Naive thymus-derived CD8-positive, alpha-beta T cell (primary cell): ENCODE measurements around the gene PLEKHA5. TPM values are rescaled to one million over a fixed set of nuclear protein-coding genes. Genes with fewer than 3 reads are reported as not detected.
A peak's percentile ranks its signal among the peaks of the same experiment; 100 is the strongest.

ENCODE experiments used
- ATAC-seq, 2 donors: fragments of 150-1000 bp; cut with Tn5 transposase in 1 of 2; sonication (Bioruptor Pico), chemical (Tn5 transposase) in 1 of 2; 1 replicate in 1 of 2; 2 replicates in 1 of 2; pipeline ENCODE4 v1.10.0; 2021; ENCODE audit warnings: mild to moderate bottlenecking in 2 of 2, moderate library complexity in 2 of 2
- POLR2A ChIA-PET: fragments of 350-600 bp; sonication (Branson Sonifier 250); formaldehyde crosslinking; loops from one replicate; lab custom pipeline; 2021; ENCODE audit warnings: antibody characterized with exemption; lab: Charles Lee
- DNase-seq, 10 donors: peaks; one replicate each; pipeline versions ENCODE4 v3.0.0 to v3.0.0-alpha.2; 2020 to 2022
- H3K27ac Mint-ChIP-seq, 10 donors: one replicate each; pipeline ENCODE4 v1.8.0; 2020 to 2022; ENCODE audit warnings: mild to moderate bottlenecking in 10 of 10, mixed read lengths in 10 of 10, moderate library complexity in 4 of 10, inconsistent platforms in 1 of 10
- H3K27me3 Mint-ChIP-seq, 5 donors: one replicate each; pipeline ENCODE4 v1.8.0; 2021 to 2022; ENCODE audit warnings: mixed read lengths in 5 of 5
- H3K36me3 Mint-ChIP-seq, 3 donors: one replicate each; pipeline ENCODE4 v1.8.0; 2020 to 2022; ENCODE audit warnings: mixed read lengths in 3 of 3, mild to moderate bottlenecking in 2 of 3, inconsistent platforms in 1 of 3
- H3K4me1 Mint-ChIP-seq, 4 donors: one replicate each; pipeline ENCODE4 v1.8.0; 2021 to 2022; ENCODE audit warnings: mixed read lengths in 4 of 4
- H3K4me3 Mint-ChIP-seq, 10 donors: one replicate each; pipeline ENCODE4 v1.8.0; 2020 to 2022; ENCODE audit warnings: mild to moderate bottlenecking in 10 of 10, mixed read lengths in 10 of 10, moderate library complexity in 6 of 10, inconsistent platforms in 1 of 10
- H3K9me3 Mint-ChIP-seq, 9 donors: one replicate each; pipeline ENCODE4 v1.8.0; 2020 to 2022; ENCODE audit warnings: mixed read lengths in 9 of 9, mild to moderate bottlenecking in 3 of 9, inconsistent platforms in 1 of 9, moderate library complexity in 1 of 9
- polyA plus RNA-seq, 3 donors: library from polyadenylated mRNA; unstranded; fragments of 300-500 nt; fragmentation: Illumina TruSeq; gene quantifications; one replicate each; pipeline ENCODE4 v1.2.3, GENCODE V29; 2021
- total RNA-seq, 8 experiments: library from RNA in 2 of 8; stranded (reverse) in 2 of 8; gene quantifications; one replicate each; pipeline ENCODE4 v1.2.3 and lab custom pipeline; 2021 to 2026

PLEKHA5 gene
- total and polyA plus RNA-seq, 5 experiments from 2014 or later = 0.37 to 2.7 (median 0.61) TPM

GRCh38 chr12:19234171-19234704 is 104.7 kb downstream of the PLEKHA5 start:
- Mint-ChIP-seq H3K27ac (no peak overlapping the region), H3K9me3 (peaks cover 0 to 3% (median 0%) of the 10 kb centered on the region in 9 donors), H3K4me1 (peaks cover 0 to 15% (median 4%) of the 10 kb centered on the region in 4 donors), H3K36me3 (no peaks in the 10 kb centered on the region), H3K27me3 (no peaks in the 10 kb centered on the region), H3K4me3 (no peak overlapping the region)
- ATAC-seq (no peak), DNase-seq (no peak)
- POLR2A ChIA-PET = no interaction called here

DNA sequence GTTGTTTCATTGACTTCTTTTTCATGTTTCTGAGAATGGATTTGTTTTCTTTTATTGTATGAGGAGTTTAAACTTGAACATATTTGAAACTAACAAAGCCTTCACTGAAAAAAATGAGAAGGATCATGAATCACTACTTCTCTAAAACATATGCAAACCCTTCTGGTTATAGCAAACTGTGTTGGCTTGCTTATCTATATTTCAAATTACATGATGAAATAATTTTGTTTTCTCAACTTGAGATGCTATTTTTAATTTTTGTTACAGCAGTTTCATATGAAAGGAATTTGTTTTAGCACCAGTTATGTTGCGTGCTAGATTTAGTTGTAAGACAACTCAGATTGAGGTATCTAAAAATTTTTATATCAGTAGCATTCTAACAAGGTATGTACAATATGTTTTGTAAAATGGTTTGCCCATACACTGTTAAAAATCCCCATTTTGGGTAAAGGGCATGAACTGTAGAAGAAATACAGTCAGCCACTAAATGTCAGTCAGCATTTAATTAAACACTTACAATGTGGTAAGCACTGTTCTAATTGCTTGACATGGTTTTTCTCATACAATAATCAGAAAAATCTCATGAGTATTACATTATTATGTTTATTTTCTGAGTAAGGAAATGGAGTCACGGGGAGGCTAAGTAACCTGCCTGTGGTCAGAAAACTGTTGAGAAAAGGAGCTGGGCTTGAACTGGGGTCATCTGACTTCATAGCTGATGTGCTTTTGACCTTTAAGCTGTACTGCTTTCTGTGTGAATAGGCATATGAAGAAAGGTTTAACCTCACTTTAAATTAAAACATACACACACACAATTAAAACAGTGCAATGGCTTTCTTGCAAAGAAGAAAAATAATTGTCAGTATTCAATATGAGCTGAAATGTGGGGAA is 105.7 kb downstream of the PLEKHA5 start:
- H3K27me3 Mint-ChIP-seq = no peaks in the 10 kb centered on the region
- POLR2A ChIA-PET = no interaction called here
- no peaks in the 10 kb centered on the region for H3K9me3 Mint-ChIP-seq
- peaks cover 0 to 15% (median 6%) of the 10 kb centered on the region in 4 donors for H3K4me1 Mint-ChIP-seq
- ATAC-seq = no peak
- H3K36me3 Mint-ChIP-seq = no peaks in the 10 kb centered on the region
- no peak overlapping the region for H3K27ac Mint-ChIP-seq
- no peak for DNase-seq
- H3K4me3 Mint-ChIP-seq = no peak overlapping the region

GRCh38 chr12:19236656-19237055 is 107.1 kb downstream of the PLEKHA5 start:
- DNase-seq (peak in 2 of 10 donors; percentile 1 to 19), ATAC-seq (peak in 1 of 2 donors; percentile 52)
- Mint-ChIP-seq H3K4me1 (peaks cover 0 to 15% (median 6%) of the 10 kb centered on the region in 4 donors), H3K9me3 (no peaks in the 10 kb centered on the region), H3K27me3 (no peaks in the 10 kb centered on the region), H3K27ac (no peak overlapping the region), H3K36me3 (no peaks in the 10 kb centered on the region), H3K4me3 (peak overlapping the region in 1 of 10 donors; percentile 4)
- POLR2A ChIA-PET = no interaction called here

DNA sequence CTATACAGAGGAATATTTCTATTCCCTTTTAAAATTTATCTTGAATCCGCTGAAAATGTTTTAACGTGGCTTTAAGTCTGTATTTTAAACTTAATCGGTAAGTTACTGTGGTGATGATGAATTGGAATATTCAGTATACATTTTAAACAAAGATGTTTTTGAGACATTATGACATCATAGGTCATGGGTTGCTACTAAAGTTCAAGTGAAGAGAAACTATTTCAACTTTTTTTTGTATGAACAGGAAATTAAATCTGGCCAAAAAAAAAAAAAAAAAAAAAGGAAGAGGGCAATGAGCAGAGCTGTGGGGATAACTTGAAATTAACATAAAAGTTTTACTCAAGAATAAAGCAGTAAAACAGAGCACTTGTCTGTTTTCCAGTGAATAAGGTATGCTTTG is 109.0 kb downstream of the PLEKHA5 start:
- Mint-ChIP-seq H3K36me3 (no peaks in the 10 kb centered on the region), H3K27ac (no peak overlapping the region), H3K4me1 (peaks cover 7 to 26% (median 16%) of the 10 kb centered on the region in 4 donors), H3K4me3 (no peak overlapping the region), H3K27me3 (peaks cover 0 to 4% (median 0%) of the 10 kb centered on the region in 5 donors), H3K9me3 (no peaks in the 10 kb centered on the region)
- POLR2A ChIA-PET = no interaction called here
- ATAC-seq (no peak), DNase-seq (no peak)

GRCh38 chr12:19239102-19239501 is 109.6 kb downstream of the PLEKHA5 start:
- H3K27ac Mint-ChIP-seq = no peak overlapping the region
- H3K9me3 Mint-ChIP-seq = no peaks in the 10 kb centered on the region
- peaks cover 7 to 28% (median 16%) of the 10 kb centered on the region in 4 donors for H3K4me1 Mint-ChIP-seq
- H3K27me3 Mint-ChIP-seq = peaks cover 0 to 4% (median 0%) of the 10 kb centered on the region in 5 donors
- no peak overlapping the region for H3K4me3 Mint-ChIP-seq
- DNase-seq = no peak
- ATAC-seq = no peak
- POLR2A ChIA-PET = no interaction called here
- no peaks in the 10 kb centered on the region for H3K36me3 Mint-ChIP-seq

GRCh38 chr12:19239616-19240234 is 110.2 kb downstream of the PLEKHA5 start:
- POLR2A ChIA-PET = no interaction called here
- Mint-ChIP-seq H3K27ac (no peak overlapping the region), H3K27me3 (peaks cover 0 to 4% (median 0%) of the 10 kb centered on the region in 5 donors), H3K4me3 (no peak overlapping the region), H3K36me3 (no peaks in the 10 kb centered on the region), H3K9me3 (no peaks in the 10 kb centered on the region), H3K4me1 (peaks cover 7 to 27% (median 17%) of the 10 kb centered on the region in 4 donors)
- DNase-seq = no peak
- ATAC-seq = no peak

DNA sequence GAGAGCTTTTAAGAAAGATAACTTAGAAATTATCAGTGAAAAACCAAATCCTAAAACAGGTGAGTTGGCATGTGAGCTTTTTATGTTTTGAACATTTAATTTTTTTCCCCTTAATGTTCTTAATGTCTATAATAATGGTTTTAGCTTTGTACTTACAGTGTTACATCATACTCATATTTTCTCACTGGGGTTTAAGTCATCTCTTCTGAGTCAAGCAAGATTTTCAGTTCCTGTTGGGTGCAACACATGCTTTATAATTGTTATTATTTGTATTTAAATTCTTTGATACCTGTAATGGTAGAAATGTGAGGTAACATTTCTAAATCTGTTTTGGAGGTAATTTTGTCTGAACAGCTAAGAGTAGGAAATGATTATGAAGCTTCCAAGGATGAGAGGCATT is 113.0 kb downstream of the PLEKHA5 start:
- POLR2A ChIA-PET = no interaction called here
- Mint-ChIP-seq H3K27ac (peak overlapping the region in 2 of 10 donors; percentile 27 to 74), H3K4me1 (peaks cover 7 to 26% (median 20%) of the 10 kb centered on the region in 4 donors), H3K9me3 (no peaks in the 10 kb centered on the region), H3K36me3 (no peaks in the 10 kb centered on the region), H3K4me3 (peak overlapping the region in 4 of 10 donors; percentile 1 to 57 (median 24)), H3K27me3 (peaks cover 0 to 4% (median 0%) of the 10 kb centered on the region in 5 donors)
- DNase-seq (no peak), ATAC-seq (no peak)

DNA sequence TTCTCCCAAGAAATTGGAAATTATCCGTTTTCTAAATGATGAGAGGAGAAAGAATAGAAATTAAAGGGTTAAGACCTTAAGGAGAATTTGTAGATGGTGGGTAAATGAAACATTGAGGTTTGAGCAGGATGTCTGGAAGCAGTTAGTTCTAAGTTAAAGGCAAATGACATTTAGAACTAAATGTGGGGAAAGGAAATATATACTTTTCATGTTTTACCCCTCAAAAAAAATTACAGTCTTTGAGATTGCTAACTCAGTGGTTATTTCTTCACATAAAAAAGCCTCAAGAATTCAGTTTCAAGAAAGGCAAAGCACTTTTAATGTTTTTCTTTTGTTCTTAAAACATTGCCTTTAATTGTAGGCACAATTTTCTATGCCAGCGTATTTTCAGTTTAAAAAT is 114.0 kb downstream of the PLEKHA5 start:
- H3K9me3 Mint-ChIP-seq = no peaks in the 10 kb centered on the region
- peaks cover 7 to 23% (median 19%) of the 10 kb centered on the region in 4 donors for H3K4me1 Mint-ChIP-seq
- H3K27ac Mint-ChIP-seq = peak overlapping the region in 6 of 10 donors; percentile 11 to 78 (median 56)
- POLR2A ChIA-PET = no interaction called here
- DNase-seq = peak in 3 of 10 donors; percentile 9 to 33 (median 18)
- peak in 1 of 2 donors; percentile 40 for ATAC-seq
- peak overlapping the region in 7 of 10 donors; percentile 6 to 53 (median 36) for H3K4me3 Mint-ChIP-seq
- peaks cover 0 to 4% (median 0%) of the 10 kb centered on the region in 5 donors for H3K27me3 Mint-ChIP-seq
- H3K36me3 Mint-ChIP-seq = no peaks in the 10 kb centered on the region

DNA sequence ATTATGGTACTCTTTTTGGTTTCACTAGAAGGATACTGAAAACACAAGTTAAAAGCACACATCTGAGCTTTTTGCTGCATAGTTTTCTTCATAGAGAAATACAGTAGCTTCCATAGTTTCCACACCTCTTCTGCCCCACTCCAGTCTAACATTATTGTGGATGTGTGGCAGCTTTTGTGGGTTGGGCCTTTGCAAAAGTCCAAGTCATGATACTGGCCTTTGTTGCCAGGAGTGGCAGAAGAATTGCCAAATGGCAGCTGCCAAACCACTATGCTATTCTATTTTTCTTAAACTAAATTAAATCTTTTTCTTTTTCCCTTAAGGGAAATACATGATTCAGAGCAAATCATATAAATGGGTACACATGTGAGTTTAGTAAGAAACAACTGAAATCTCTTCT is 114.8 kb downstream of the PLEKHA5 start:
- DNase-seq (no peak), ATAC-seq (no peak)
- peak overlapping the region in 1 of 10 donors; percentile 19 for H3K27ac Mint-ChIP-seq
- H3K27me3 Mint-ChIP-seq = peaks cover 0 to 4% (median 0%) of the 10 kb centered on the region in 5 donors
- H3K4me3 Mint-ChIP-seq = no peak overlapping the region
- H3K9me3 Mint-ChIP-seq = no peaks in the 10 kb centered on the region
- H3K36me3 Mint-ChIP-seq = no peaks in the 10 kb centered on the region
- H3K4me1 Mint-ChIP-seq = peaks cover 7 to 21% (median 15%) of the 10 kb centered on the region in 4 donors
- POLR2A ChIA-PET = no interaction called here

- Mint-ChIP-seq H3K27ac (peak overlapping the region in 1 of 10 donors; percentile 38), H3K4me1 (peaks cover 7 to 21% (median 14%) of the 10 kb centered on the region in 4 donors), H3K9me3 (no peaks in the 10 kb centered on the region), H3K36me3 (no peaks in the 10 kb centered on the region), H3K27me3 (peaks cover 0 to 4% (median 0%) of the 10 kb centered on the region in 5 donors), H3K4me3 (no peak overlapping the region)
- DNase-seq = no peak
- no peak for ATAC-seq
- POLR2A ChIA-PET = no interaction called here
Observed at GRCh38 chr12:19245106-19245505, 115.6 kb downstream of the PLEKHA5 start.

GRCh38 chr12:19245666-19246065 is 116.1 kb downstream of the PLEKHA5 start:
- Mint-ChIP-seq H3K36me3 (no peaks in the 10 kb centered on the region), H3K4me3 (no peak overlapping the region), H3K27ac (no peak overlapping the region), H3K27me3 (peaks cover 0 to 4% (median 0%) of the 10 kb centered on the region in 5 donors), H3K4me1 (peaks cover 7 to 21% (median 14%) of the 10 kb centered on the region in 4 donors), H3K9me3 (no peaks in the 10 kb centered on the region)
- no peak for DNase-seq
- POLR2A ChIA-PET = no interaction called here
- no peak for ATAC-seq

GRCh38 chr12:19246933-19247332 is 117.4 kb downstream of the PLEKHA5 start:
- ATAC-seq (no peak), DNase-seq (no peak)
- H3K27me3 Mint-ChIP-seq = peaks cover 0 to 4% (median 0%) of the 10 kb centered on the region in 5 donors
- no peaks in the 10 kb centered on the region for H3K36me3 Mint-ChIP-seq
- H3K27ac Mint-ChIP-seq = no peak overlapping the region
- no peak overlapping the region for H3K4me3 Mint-ChIP-seq
- no peaks in the 10 kb centered on the region for H3K9me3 Mint-ChIP-seq
- peaks cover 7 to 21% (median 14%) of the 10 kb centered on the region in 4 donors for H3K4me1 Mint-ChIP-seq
- POLR2A ChIA-PET = no interaction called here
